Measurements from ENCODE around the gene HEY2.

GRCh38 chr6:125753218-125753936 is 3.9 kb downstream of the HEY2 start:
- TF ChIP-seq CTCF (IDR thresholded peaks at IDR 0.05 in 8 of 11, conservative IDR thresholded peaks at IDR 0.05 in 3 of 11) = peak in 8 of 11 experiments; percentile 30 to 60 (median 47)
- TF ChIP-seq POLR2A (IDR thresholded peaks at IDR 0.05) = no peak
